NCI-H69 (cell line): Measurements from ENCODE around the gene GRAMD1A.

Source experiments
- DNase-seq: peaks from one replicate; lab custom pipeline; 2025; lab: John Stamatoyannopoulos, UW

The GRAMD1A gene

GRCh38 chr19:35055715-35056179, 55.6 kb downstream of the GRAMD1A start:
- DNase-seq = peak; percentile 93

GRCh38 chr19:35056513-35057063, 56.5 kb downstream of the GRAMD1A start:
- peak; percentile 93 for DNase-seq

GRCh38 chr19:35058370-35058769, 58.2 kb downstream of the GRAMD1A start:
- no peak for DNase-seq

- DNase-seq = peak; percentile 46
These were observed 59.1 kb downstream of the GRAMD1A start for GRCh38 chr19:35059006-35059798.

GRCh38 chr19:35059799-35060091, 59.6 kb downstream of the GRAMD1A start:
- no peak for DNase-seq

GRCh38 chr19:35060160-35060855, 60.2 kb downstream of the GRAMD1A start:
- DNase-seq = no peak

- DNase-seq = no peak
These were observed 61.7 kb downstream of the GRAMD1A start for GRCh38 chr19:35061583-35062373.

GRCh38 chr19:35062942-35063341, 62.8 kb downstream of the GRAMD1A start:
- DNase-seq = no peak

GRCh38 chr19:35063940-35064818, 64.1 kb downstream of the GRAMD1A start:
- peak; percentile 42 for DNase-seq

- no peak for DNase-seq
These were observed 65.5 kb downstream of the GRAMD1A start for GRCh38 chr19:35065574-35065973.

- DNase-seq = no peak
These were observed 66.0 kb downstream of the GRAMD1A start for GRCh38 chr19:35066121-35066520.

- peak; percentile 95 for DNase-seq
These were observed 66.8 kb downstream of the GRAMD1A start for GRCh38 chr19:35066691-35067563.

GRCh38 chr19:35068941-35069634, 69.0 kb downstream of the GRAMD1A start:
- no peak for DNase-seq

- DNase-seq = no peak
These were observed 69.6 kb downstream of the GRAMD1A start for GRCh38 chr19:35069696-35070095.

- DNase-seq = no peak
These were observed 70.3 kb downstream of the GRAMD1A start for GRCh38 chr19:35070471-35070870.

- peak; percentile 17 for DNase-seq
These were observed 73.4 kb downstream of the GRAMD1A start for GRCh38 chr19:35073516-35073915.

- DNase-seq = no peak
These were observed 73.8 kb downstream of the GRAMD1A start for GRCh38 chr19:35073941-35074340.

GRCh38 chr19:35074426-35075201, 74.5 kb downstream of the GRAMD1A start:
- DNase-seq = no peak
